PC-3 (cell line): ENCODE data around the gene CHRNA5. TPM values are rescaled to one million over a fixed set of nuclear protein-coding genes. Genes with fewer than 3 reads are reported as not detected.

Experiments
- ATAC-seq: fragments of 200-7000 bp; cut with Tn5 transposase; 2 replicates; pipeline ENCODE4 v1.9.1; 2020; ENCODE audit warnings: mild to moderate bottlenecking, moderate library complexity
- BruUV-seq: library from RNA; stranded (reverse); fragments of 400-500 nt; replicated peaks from 2 replicates; lab custom pipeline; 2021; lab: Mats Ljungman, UMichigan
- CTCF ChIA-PET: fragments of 300-600 bp; sonication (Branson Sonifier 250); formaldehyde crosslinking; loops from one replicate; lab custom pipeline; 2022; ENCODE audit warnings: antibody characterized with exemption; lab: Charles Lee
- POLR2A ChIA-PET: fragments of 300-600 bp; sonication (Branson Sonifier 250); formaldehyde crosslinking; loops from one replicate; lab custom pipeline; 2022; ENCODE audit warnings: antibody characterized with exemption; ENCODE audit not compliant: unreplicated experiment; lab: Charles Lee
- DNase-seq: peaks from one replicate; pipeline ENCODE4 v3.0.0-alpha.2; 2015
- H2AFZ ChIP-seq: fragments of 300-600 bp; sonication (generic); 2 replicates; pipeline ENCODE4 v1.6.0; 2016; ENCODE audit warnings: antibody characterized with exemption, low read length
- H3F3A ChIP-seq: fragments of 300-600 bp; sonication (generic); one replicate; pipeline ENCODE4 v1.6.0; 2017; ENCODE audit warnings: antibody characterized with exemption, low read length, control low read depth, mild to moderate bottlenecking; ENCODE audit not compliant: unreplicated experiment
- H3K27ac ChIP-seq: fragments of 300-600 bp; sonication (generic); 2 replicates; pipeline ENCODE4 v1.5.1; 2016; ENCODE audit warnings: mild to moderate bottlenecking, low read length
- H3K27me3 ChIP-seq: fragments of 300-600 bp; sonication (generic); 2 replicates; pipeline ENCODE4 v1.6.1; 2016; ENCODE audit warnings: low read length, mixed read lengths
- H3K36me3 ChIP-seq: fragments of 300-600 bp; sonication (generic); 2 replicates; pipeline ENCODE4 v1.6.1; 2016; ENCODE audit warnings: low read depth, mixed run types, low read length, mixed read lengths
- H3K4me1 ChIP-seq: fragments of 300-600 bp; sonication (generic); 2 replicates; pipeline ENCODE4 v1.5.1; 2016; ENCODE audit warnings: low read length; ENCODE audit not compliant: insufficient read depth
- H3K4me2 ChIP-seq: fragments of 300-600 bp; sonication (generic); 2 replicates; pipeline ENCODE4 v1.6.0; 2016; ENCODE audit warnings: low read length
- H3K4me3 ChIP-seq: fragments of 300-600 bp; sonication (generic); 2 replicates; pipeline ENCODE4 v1.5.1; 2016; ENCODE audit warnings: mild to moderate bottlenecking, low read length, mixed read lengths
- H3K79me2 ChIP-seq: fragments of 300-600 bp; sonication (generic); 2 replicates; pipeline ENCODE4 v1.6.1; 2017; ENCODE audit warnings: low read length, mixed read lengths
- H3K9ac ChIP-seq: fragments of 300-600 bp; sonication (generic); 2 replicates; pipeline ENCODE4 v1.6.0; 2016; ENCODE audit warnings: mild to moderate bottlenecking, low read length
- H3K9me2 ChIP-seq: fragments of 300-600 bp; sonication (generic); replicated peaks from 2 replicates; pipeline ENCODE4 v1.6.1; 2016; ENCODE audit warnings: mixed run types, low read length, mixed read lengths
- H3K9me3 ChIP-seq: fragments of 300-600 bp; sonication (generic); 2 replicates; pipeline ENCODE4 v1.6.1; 2016; ENCODE audit warnings: low read length, mixed read lengths
- H4K20me1 ChIP-seq: fragments of 300-600 bp; sonication (generic); 2 replicates; pipeline ENCODE4 v1.6.1; 2016; ENCODE audit warnings: low read length, mixed read lengths
- CTCF ChIP-seq: fragments of 300-600 bp; sonication (generic); conservative IDR thresholded peaks from 2 replicates; pipeline ENCODE4 v1.5.1; 2017; ENCODE audit warnings: antibody characterized with exemption, low read depth, mild to moderate bottlenecking, low read length
- EZH2 ChIP-seq: fragments of 300-600 bp; sonication (generic); IDR thresholded peaks from one replicate; pipeline ENCODE4 v1.6.1; 2017; ENCODE audit warnings: antibody characterized with exemption, mild to moderate bottlenecking, low read length; ENCODE audit not compliant: unreplicated experiment
- EZH2phosphoT487 ChIP-seq: fragments of 300-600 bp; sonication (generic); IDR thresholded peaks from 2 replicates; pipeline ENCODE4 v1.6.1; 2018; ENCODE audit warnings: mild to moderate bottlenecking, antibody characterized with exemption, low read length, borderline replicate concordance
- intact Hi-C: fragments of 100-400 bp; cut with micrococcal nuclease; formaldehyde crosslinking; loops from 2 replicates; pipeline ENCODE4 v1.9.0; 2023
- total RNA-seq: library from RNA; depleted of rRNA; stranded (reverse); fragments of >200 nt; gene quantifications from 2 replicates; pipeline ENCODE4 v1.2.3, GENCODE V29; 2014

The CHRNA5 gene
- total RNA-seq, 1 experiment from 2014 or later, result 8.4 TPM

- H3K27ac ChIP-seq, result no peak overlapping the region
- no peak overlapping the region for H3K9ac ChIP-seq
These were observed 59.6 kb downstream of the CHRNA5 start for GRCh38 chr15:78624651-78625590.

GRCh38 chr15:78625606-78626280 is 60.4 kb downstream of the CHRNA5 start:
- Histone ChIP-seq H3F3A (no peaks in the 10 kb centered on the region), H3K9me3 (no peaks in the 10 kb centered on the region), H3K27ac (no peak overlapping the region), H3K4me3 (no peak overlapping the region), H3K4me2 (no peak overlapping the region), H3K79me2 (no peaks in the 10 kb centered on the region), H3K9ac (no peak overlapping the region), H3K9me2 (no peaks in the 10 kb centered on the region), H4K20me1 (no peaks in the 10 kb centered on the region), H3K36me3 (no peaks in the 10 kb centered on the region), H2AFZ (no peak overlapping the region), H3K27me3 (peaks cover 27% of the 10 kb centered on the region), H3K4me1 (no peaks in the 10 kb centered on the region)
- no peak for DNase-seq
- ChIA-PET POLR2A (no interaction called here), CTCF (no interaction called here)
- BruUV-seq, result no TSS peak
- no peak for TF ChIP-seq CTCF
- TF ChIP-seq EZH2phosphoT487, result no peak
- intact Hi-C loops, result no loop called here
- ATAC-seq, result no peak

More at GRCh38 chr15:78624651-78625590, 59.6 kb downstream of the CHRNA5 start:
- intact Hi-C loops, result no loop called here
- no TSS peak for BruUV-seq
- Histone ChIP-seq H3F3A (no peaks in the 10 kb centered on the region), H3K9me2 (no peaks in the 10 kb centered on the region), H3K4me3 (no peak overlapping the region), H3K4me1 (no peaks in the 10 kb centered on the region), H3K79me2 (no peaks in the 10 kb centered on the region), H4K20me1 (no peaks in the 10 kb centered on the region), H3K9me3 (no peaks in the 10 kb centered on the region), H3K36me3 (no peaks in the 10 kb centered on the region), H2AFZ (no peak overlapping the region), H3K4me2 (no peak overlapping the region), H3K27me3 (peaks cover 33% of the 10 kb centered on the region)
- POLR2A ChIA-PET, result no interaction called here
- ATAC-seq, result no peak
- TF ChIP-seq CTCF (no peak), EZH2 (no peak), EZH2phosphoT487 (no peak)
- CTCF ChIA-PET, result no interaction called here
- DNase-seq, result no peak
